CD4-positive, alpha-beta T cell treated with Interleukin-2 at 100 ng/mL for 4 hours (primary cell): ENCODE results near the gene ADGRL3.

Experiments used
- DNase-seq: peaks from one replicate; pipeline ENCODE4 v3.0.0-alpha.2; 2020; ENCODE audit warnings: low spot score

ADGRL3 gene

DNA sequence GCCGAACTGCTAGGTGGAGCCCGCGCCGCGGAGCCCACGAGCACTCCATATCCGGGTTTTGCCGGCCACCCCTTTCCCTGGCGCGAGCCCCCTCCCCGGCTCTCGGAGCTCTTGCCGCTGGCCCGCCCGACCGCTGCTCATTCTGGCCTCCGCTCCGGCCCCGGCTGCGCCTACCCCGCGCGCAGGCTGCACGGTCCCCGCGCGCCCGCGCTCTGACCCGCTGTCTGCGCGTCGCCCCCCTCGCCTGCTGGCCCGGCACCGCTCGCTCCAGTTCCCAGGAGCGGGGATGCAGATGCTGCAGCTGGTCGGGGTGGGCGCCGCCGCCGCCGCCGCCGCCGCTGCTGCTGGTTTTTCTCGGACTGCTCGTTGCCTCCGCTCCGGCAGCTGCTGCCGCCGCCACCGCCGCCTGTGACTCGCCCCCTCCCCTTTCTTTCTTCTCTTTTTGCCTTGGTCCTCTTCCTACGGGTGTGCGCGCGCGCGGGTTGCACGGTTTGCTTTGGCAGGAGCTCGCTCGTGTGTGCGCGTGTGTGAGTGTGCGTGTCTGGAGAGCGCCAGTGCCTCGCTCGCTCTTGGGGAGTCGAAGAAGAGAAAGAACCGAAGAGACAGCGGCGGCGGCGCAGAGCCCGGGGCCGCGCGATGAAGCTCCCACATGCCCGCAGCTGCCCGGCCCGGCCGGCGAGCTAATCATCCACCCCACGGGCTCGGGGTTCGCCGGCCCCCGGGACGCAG, at the start of gene ADGRL3:
Gene ADGRL3, plus strand, starts transcription at position 140 of the 729 bp plus-strand sequence.
- no peak for DNase-seq

DNA sequence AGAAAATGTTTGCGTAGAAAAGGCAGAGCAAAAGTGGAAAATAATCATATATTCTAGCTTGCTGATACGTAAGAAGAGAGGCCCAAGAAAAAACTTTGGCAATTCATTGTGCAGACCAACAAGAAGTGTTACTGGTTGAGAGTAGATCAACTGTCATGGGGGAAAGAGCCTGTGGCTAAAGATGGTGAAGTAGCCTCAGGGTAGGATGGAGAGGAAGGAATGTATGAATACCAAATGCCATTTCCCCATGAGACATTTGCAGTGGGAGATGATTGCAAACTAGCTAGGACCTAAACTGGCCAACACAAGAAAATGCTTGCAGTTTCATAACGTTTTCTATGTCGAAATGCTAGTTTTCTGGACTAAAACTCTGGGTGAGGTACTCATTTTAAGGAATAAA, 47.7 kb upstream of the ADGRL3 start:
- DNase-seq, result no peak

DNA sequence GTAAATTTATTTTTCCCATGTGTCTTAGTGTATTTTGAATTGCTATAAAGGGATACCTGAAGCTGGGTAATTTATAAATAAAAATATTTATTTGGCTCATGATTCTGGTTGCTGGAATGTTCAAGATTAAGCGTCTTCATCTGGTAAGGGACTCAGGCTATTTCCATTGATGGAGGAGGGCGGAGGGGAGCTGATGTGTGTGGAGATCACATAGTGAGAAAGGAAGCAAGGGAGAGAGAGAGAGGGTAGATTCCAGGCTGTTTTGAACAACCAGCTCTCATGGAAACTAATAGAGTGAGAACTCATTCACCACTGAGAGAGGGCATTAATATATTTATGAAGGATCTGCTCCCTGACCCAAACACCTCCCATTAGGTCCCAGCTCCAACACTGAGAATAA, 39.6 kb upstream of the ADGRL3 start:
- no peak for DNase-seq

DNA sequence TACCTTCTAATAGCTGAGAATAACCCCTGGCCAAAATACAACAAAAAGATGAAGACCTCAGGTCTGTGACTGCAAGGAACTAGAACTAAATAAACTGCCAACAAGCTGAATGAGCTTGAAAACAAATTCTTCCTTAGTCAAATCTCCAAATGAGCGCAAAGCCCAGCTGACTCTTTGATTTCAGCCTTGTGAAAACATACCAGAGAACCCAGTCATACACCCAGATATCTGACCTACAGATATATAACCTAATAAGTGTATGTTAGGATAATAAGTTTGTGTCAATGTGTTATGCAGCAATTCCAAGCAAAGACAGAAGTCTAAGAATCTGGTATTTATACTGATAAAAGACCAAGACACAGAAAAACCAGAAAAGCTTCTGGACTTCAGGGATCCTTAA, 38.0 kb upstream of the ADGRL3 start:
- no peak for DNase-seq

DNA sequence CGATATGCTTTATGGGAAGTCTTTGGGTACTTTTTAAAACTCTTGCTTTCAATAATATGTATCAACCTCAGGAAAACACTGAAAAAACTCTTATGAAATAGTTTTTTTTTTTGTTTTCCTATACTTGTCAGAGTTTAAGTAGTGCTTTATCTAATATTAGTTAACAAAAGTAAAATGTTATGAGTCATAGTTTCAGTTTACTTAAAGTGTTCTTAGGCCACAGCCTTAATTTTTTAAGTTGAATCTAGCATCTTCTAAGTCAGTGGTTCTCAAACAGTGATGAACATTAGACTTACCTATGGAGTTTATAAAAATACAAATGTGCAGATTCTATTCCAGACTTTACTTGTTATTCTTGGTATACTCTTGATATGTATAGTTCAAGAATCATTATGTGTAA, 26.3 kb upstream of the ADGRL3 start:
- DNase-seq, result no peak

DNA sequence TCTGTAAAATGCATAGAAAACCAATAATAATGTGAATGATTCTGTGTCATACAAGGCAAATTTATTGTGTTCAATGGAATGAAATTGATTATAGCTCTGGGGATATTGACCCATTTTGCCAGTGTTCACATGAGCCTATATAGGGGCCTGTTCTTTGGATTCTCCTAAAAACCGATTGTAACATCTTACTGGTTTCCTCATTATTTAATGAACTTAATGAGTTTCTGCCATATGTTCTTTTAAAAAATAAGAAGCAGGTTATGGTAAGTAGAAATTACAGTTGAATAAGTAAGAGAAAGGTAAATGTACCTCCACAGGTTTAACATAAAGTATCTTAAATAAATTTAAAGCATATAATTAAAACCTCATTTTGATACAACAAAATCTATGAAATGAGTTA, 24.6 kb upstream of the ADGRL3 start:
- no peak for DNase-seq

DNA sequence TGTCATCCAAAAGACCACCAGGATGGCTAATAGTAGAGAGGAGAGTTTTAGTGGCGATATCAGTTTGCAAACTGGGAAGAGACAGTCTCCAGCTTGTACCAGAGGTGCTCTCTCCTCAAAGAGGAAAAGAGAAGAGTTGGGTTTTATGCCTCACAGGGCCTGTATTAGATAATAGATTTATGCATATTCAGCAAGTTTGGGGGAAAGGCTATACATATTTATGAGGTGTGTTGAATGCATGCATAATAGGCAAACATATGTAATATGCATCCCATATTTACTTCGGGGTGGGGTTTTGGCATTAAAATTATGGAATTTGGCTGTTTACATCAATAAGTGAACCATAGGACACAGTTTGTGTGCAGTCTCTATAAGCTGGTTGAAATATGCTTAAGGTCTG, 22.8 kb upstream of the ADGRL3 start:
- no peak for DNase-seq

DNA sequence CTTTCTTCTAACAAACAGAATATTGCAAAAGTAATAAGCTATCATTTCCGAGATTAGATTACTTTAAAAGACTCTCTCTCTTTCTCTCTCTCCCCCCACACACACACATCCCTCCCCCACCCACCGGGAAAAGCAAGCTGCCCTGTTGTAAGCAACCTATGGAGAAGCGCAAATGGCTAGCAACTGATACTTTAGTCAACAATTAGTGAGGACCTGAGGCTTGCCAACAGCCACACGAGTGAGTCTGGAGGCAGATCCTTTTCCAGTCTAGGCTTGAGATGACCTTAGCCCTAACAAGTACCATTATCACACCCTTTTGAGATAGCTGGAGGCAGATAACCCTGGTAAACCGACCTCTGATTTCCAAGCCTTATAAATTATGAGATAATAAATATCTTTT, 19.7 kb upstream of the ADGRL3 start:
- no peak for DNase-seq

DNA sequence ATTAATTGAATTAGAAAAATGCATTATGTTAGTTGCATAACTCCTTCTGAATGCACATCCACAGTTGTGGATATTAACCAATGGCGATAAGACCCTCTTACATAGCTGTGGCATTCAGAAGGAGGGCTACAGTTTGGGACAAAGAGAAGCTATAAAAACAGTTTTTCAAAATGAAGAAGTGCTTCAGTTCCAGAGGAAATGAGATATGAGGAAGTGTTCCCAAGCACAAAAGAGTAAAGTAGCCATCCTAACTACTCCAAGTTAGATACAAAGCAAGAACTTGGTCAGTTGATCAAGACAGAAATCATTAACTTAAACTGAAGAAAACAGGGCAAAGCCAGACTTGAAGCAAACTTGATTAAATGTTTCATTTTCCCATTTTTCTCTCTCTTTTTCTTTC, 17.2 kb upstream of the ADGRL3 start:
- DNase-seq, result no peak

DNA sequence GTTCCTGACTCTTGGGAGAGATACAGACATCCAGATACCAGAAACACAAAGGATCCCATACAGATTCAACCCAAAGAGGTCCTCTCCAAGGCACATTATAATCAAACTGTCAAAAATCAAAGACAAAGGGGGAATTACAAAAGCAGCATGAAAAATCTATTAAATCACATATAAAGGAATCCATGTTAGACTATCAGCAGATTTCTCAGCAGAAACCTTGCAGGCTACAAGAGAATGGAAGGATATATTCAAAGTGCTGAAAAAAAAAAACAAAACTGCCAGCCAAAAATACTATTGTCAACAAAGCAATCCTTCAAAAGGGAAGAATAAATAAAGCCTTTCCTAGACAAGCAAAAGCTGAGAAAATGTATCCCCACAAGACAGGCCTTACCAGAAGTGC, 14.8 kb upstream of the ADGRL3 start:
- no peak for DNase-seq

DNA sequence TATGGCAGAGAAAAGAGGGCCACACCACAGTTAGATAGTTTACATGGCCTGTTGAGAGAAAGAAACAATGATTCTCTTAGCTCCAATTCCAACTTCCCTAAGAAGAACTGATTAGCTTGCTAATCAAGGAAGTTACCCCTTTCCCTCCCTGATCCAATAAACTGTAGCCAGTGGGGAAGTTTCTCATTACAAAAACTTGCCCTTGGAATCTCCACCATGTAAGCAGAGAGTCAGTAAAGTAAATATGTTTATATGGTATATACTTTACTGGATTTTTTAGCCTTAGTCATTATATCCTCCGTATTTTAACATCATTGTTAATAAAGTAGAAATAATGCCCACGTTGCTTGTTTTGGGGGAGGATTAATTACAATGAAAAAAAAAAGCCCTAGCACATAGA, 7.7 kb upstream of the ADGRL3 start:
- no peak for DNase-seq

DNA sequence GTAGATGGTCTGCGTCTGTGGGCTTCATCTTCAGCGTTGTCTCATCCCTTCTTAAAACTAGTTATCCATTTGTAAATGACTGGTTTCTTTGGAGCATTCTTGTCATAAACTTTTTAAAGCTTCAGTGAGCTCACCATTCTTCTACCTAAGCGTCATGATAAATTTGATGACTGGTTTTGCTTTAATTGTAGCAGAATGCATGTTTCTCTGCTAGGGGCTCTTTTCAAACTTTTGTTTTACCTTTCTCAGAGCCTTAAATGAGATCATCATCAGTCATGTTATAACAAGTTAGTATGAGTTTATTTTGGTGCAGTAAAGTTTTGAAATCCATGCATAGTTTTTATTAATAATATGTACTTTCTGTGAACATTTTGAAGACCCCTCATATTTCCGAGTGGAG, 6.3 kb upstream of the ADGRL3 start:
- DNase-seq, result no peak

DNA sequence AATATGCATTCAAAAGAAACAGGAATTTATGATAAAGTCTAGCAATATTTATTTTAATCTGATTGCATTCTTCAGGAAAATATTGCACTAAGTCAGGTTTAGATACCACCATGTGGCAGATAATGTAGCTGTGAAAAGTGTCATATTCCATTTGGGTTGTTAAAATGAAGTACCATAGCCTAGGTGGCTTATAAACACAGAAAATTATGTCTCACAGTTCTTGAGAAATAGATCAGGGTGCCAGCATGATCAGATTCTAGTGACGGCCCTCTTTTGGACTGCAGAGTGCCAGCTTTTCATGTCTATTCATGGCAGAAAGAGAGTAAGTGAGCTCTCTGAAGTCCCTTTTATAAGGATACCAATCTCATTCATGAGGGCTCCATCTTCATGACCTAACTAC, 5.6 kb upstream of the ADGRL3 start:
- DNase-seq, result no peak

DNA sequence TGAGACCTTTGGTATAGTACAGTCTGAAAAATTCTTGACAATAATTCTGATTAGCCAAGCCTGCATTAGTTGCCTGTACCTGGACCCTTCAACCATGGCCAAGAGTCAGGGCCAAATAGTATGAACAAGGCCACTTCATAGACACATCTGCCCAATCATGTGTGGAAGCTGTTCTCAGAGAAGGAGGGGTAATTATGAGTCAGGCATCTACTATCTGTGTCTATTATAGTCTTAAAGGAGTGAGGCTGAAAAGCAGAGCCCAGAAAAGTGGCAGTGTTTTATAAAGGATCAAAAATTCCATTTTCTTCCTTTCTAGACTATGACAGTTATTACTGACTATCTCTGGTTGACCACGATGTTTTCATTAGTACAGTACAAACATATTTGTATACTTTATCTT, 5.0 kb upstream of the ADGRL3 start:
- no peak for DNase-seq

DNA sequence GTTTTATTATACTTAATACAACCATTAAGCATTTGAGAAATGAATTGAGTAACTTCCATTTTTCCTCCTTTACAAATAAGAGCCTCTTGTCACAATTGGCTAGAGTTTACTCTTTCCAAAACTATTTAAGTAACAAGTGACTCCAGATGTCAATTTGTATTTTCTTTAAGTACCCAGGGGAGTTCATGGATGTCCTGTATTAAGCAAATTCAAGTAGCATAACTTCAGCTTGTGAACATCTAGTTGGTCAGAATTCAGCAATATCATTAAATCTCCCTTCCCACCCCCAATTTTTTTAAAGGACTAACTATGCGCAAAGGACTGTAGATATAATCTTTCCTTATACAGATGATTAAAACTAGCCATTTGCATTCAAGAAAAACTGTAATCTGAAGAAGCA, 1.4 kb upstream of the ADGRL3 start:
- no peak for DNase-seq

DNA sequence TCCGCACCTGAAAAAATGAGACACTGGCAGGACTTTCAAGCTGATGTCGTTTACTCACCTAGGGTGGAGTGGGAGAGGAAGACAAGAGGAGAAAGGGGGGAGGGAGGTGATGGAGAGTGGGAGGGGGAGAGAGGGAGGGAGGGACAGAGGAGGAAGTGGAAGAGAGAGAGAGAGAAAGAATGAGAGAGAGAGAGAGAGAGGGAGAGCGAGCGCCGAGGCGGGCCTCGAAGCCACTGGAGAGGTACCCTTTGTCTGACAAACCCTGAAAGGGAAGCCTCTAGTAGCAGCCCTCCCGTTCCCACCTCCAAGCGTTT, 296 bp upstream of the ADGRL3 start:
- DNase-seq, result no peak

DNA sequence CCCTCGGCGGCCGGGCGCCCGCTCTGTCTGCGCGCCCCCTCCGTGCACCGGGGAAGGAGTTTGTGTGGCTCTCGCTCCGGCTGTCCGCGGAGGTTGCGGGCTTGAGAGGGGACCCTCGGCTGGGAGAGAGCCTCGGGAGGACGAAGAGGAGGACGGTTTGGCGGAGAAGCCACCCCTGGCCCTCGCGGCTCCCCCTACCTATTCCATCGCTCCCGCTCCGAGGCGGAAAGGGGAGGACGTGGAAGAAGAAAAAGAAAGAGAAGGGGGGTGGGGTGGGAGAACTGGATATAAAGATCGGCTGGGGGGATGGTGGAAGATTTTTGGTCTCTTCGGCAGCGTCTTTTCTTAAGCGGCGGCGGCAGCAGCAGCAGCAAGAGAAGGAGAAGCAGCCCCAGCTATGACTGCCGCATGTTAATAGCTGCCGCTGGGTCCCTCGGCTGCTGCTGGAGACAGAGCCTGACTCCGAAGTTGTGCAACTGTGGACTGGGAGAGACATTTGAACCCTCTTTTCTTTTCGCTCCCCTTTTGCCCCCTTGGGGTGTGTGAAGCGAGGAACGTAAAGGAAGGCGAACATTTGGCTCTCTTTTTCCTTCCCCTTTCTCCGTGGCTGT, 895 bp downstream of the ADGRL3 start:
- DNase-seq, result no peak

DNA sequence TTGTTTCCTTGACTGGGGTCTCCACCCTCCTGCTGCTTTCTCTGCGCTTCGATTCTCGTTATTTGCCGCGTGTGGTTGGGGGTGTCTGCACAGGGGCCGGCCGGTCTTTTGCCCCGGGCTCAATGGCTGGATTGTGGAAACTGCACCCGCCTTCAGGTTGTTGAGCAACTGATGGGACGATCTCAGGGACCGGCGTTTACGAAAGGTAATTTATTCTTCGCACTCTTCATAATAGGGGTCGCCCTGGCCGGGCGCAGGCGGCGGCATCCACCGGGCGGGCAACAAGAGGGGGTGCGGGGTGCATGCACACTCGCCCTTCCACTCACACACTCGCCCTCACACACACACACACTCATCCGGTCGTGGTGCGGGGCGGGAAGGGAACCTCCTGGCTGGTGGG, 1.4 kb downstream of the ADGRL3 start:
- no peak for DNase-seq

DNA sequence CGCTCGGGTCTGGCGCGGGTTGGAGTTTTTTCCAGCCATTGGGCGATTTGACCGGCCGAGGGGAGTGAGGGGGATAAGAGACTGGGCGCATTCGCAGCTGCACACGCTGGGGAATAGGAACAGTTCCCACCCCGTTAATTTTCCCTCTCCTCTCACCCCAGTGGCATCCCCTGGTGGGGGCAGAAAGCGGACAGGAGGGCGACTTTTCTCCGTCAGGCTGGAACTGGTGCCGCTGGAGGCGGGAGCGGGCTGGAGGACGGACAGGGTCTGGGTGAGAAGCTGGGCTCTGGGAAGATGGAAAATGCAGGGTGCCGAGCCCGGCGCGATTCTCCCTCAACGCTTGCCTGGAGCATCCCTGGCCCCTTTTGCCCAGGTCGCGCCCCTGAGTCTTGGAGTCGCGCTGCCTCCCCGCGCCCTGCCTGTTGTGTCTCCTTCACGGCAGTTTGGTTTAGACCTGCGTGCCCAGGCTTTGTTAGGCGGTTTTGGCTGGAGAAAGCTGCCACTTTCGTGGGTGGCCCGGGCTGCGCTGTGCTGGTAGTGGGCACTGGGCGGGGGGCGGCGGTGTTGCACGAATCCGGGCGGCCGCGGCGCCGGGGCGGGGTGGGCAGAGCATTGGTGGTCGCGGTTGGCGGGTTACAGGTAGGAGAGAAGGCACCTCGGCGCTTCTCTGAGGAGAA, 2.0 kb downstream of the ADGRL3 start:
- no peak for DNase-seq

DNA sequence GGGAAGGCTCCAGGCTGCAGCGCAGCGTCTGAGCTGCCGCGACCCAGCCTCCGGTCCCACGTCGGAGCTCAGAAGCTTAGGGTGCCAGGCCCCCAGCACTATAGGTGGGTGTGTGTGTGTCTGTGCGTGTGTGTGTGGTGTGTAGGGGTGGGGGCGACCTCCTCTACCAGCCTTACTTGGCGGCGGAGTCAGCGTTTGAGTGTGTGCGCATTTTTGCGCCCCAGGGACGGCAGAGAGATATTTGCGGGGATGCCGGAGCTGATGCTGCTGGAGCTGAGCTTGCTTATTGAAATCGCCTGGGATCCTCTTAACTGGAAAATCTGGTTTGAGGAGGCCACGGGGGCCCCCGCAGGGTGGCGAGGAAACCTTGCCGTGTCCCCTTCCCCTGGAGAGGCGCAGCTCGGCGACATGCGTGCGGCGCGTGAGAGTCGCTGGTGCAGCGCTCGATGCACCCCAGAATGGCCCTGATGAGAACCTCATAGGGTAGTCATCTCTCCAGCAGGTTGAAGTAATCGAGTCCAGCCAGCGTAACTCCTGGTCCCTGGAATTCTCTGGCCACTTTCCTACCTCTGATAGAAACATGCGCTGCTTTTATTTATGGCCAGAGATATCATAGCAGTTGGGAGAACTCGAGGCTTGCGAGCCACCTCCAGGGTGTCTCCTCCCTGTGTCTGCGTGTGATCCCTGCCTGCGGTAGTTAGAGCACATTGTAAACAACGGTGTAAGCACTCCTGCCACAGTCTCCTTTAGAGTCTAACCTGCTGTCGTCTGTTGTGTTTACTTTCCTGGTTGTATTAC, 2.7 kb downstream of the ADGRL3 start:
- DNase-seq, result no peak

DNA sequence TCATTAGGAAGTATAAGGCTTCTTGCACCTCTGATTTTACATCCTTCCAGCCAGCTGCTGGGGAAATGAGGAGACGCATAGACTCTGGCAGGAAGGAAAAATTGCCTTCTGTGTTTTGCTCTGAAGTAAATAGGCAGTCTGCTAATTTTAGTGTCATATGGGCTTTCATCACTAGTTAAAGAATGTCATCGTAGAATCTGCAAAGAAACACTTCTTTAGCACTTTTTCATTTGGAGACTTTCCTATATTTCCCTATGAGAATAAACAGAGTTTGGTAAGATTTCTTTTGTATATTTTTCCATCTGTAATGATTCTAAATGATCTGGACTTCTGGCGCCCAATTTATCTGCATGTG, 3.3 kb downstream of the ADGRL3 start:
- DNase-seq, result no peak

DNA sequence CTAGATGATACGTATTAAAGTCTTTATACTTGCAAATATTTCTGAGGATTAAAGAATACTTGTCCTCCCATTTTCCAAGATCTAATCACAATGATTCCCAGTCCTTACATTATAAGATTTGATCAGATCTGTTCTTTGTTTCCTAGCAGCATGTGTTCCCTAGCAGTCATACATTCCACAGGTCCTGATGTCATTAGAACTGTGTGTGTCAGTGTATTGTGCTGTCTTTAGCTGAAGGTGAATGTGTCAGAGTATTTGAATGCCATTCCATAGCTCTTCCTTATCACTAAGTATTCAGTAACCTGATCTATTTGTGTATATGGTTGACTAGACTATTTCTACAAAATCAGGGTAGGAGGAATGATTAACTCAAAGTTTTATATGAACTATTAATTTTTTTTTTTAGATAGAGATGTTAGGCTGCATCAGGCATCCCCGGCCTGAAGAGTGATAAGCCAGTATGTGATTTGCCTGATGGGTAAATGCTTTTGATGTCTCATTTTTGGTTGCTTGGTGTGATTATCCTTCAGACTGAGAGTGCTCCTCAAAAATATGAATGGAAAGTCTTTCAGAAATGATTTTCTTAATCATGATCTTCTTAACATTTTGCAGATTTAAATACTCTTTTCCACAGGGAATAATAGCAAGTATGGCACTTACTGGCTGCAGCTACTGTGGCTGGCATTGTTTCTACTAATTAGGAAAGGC, 4.4 kb downstream of the ADGRL3 start:
- DNase-seq, result no peak
